Stimulated activated CD8-positive, alpha-beta memory T cell treated with anti-CD3 and anti-CD28 coated beads, Interleukin-2, amount 100 ng/mL, for 48 hours (primary cell): Measurements from ENCODE around the gene RPL9.
A peak's percentile ranks its signal among the peaks of the same experiment; 100 is the strongest.
"Not testable (repeated sequence)": the region's sequence is repeated elsewhere in the genome, so short reads cannot be mapped to it uniquely, and the experiment has no call there.

Source experiments
- DNase-seq, 2 donors: peaks; one replicate each; pipeline ENCODE4 v3.0.0-alpha.2; 2020; ENCODE audit warnings: low read depth in 2 of 2

The RPL9 gene

GRCh38 chr4:39458505-39459300 is at the start of gene RPL9, which contains the start of gene LIAS:
RPL9 (minus strand) TSS chr4:39458922; CDS start chr4:39458439, 483 bp downstream.
LIAS (plus strand) TSS chr4:39459056; CDS start chr4:39459118, 62 bp downstream.
- peak; percentile 76 to 86 for DNase-seq

- no peak for DNase-seq
Observed at GRCh38 chr4:39505581-39505980, 46.9 kb upstream of the RPL9 start.

GRCh38 chr4:39504538-39504937 is 45.8 kb upstream of the RPL9 start:
- no peak for DNase-seq

- not testable (repeated sequence) for DNase-seq
Observed at GRCh38 chr4:39502664-39503035, 43.9 kb upstream of the RPL9 start.

- DNase-seq: no peak
Observed at GRCh38 chr4:39502019-39502663, 43.4 kb upstream of the RPL9 start.

- DNase-seq: no peak
Observed at GRCh38 chr4:39498727-39499020, 40.0 kb upstream of the RPL9 start.

GRCh38 chr4:39497909-39498726 is 39.4 kb upstream of the RPL9 start:
- no peak for DNase-seq

GRCh38 chr4:39495446-39496213 is 36.9 kb upstream of the RPL9 start:
- no peak for DNase-seq

GRCh38 chr4:39494354-39494753 is 35.6 kb upstream of the RPL9 start:
- DNase-seq: no peak

GRCh38 chr4:39490322-39490721 is 31.6 kb upstream of the RPL9 start:
- DNase-seq: no peak

- DNase-seq: no peak
Observed at GRCh38 chr4:39486221-39486804, 27.6 kb upstream of the RPL9 start.

GRCh38 chr4:39484582-39485272 is 26.0 kb upstream of the RPL9 start:
- DNase-seq: no peak

GRCh38 chr4:39480902-39481695 is 22.4 kb upstream of the RPL9 start:
- no peak for DNase-seq

GRCh38 chr4:39480251-39480650 is 21.5 kb upstream of the RPL9 start:
- DNase-seq: no peak

GRCh38 chr4:39476187-39476895 is 17.6 kb upstream of the RPL9 start:
- DNase-seq: no peak

GRCh38 chr4:39472396-39472795 is 13.7 kb upstream of the RPL9 start:
- DNase-seq: no peak

- DNase-seq: no peak
Observed at GRCh38 chr4:39470402-39470801, 11.7 kb upstream of the RPL9 start.

- no peak for DNase-seq
Observed at GRCh38 chr4:39469429-39470077, 10.8 kb upstream of the RPL9 start.

GRCh38 chr4:39467464-39467863 is 8.7 kb upstream of the RPL9 start:
- DNase-seq: no peak
